Ovary (tissue), 9 donors: ENCODE data around the gene ASF1B. TPM values are rescaled to one million over a fixed set of nuclear protein-coding genes. Genes with fewer than 3 reads are reported as not detected.

Experiments
- DNase-seq, 5 donors: peaks; one replicate each; pipeline ENCODE4 v3.0.0-alpha.2; 2019 to 2020
- H3K27ac ChIP-seq, 2 donors: fragments of 200-600 bp; one replicate each; pipeline versions ENCODE4 v1.5.1 to v1.8.0; 2019 to 2022
- H3K27me3 ChIP-seq: fragments of 200-600 bp; one replicate; pipeline ENCODE4 v1.8.0; 2022
- H3K36me3 ChIP-seq: fragments of 200-600 bp; sonication (generic); one replicate; pipeline ENCODE4 v1.5.1; 2019
- H3K4me1 ChIP-seq: one replicate; pipeline ENCODE4 v1.8.1; 2013; ENCODE audit warnings: mild to moderate bottlenecking, moderate library complexity; ENCODE audit not compliant: insufficient read depth
- H3K4me3 ChIP-seq: fragments of 200-600 bp; sonication (generic); one replicate; pipeline ENCODE4 v1.5.1; 2017
- H3K9me3 ChIP-seq, 2 donors: fragments of 200-600 bp in 1 of 2; sonication (generic) in 1 of 2; one replicate each; pipeline versions ENCODE4 v1.5.1 to v1.8.1; 2013 to 2019; ENCODE audit warnings: mild to moderate bottlenecking in 1 of 2, moderate library complexity in 1 of 2
- CTCF ChIP-seq, 3 donors: fragments of 450-650 bp in 2 of 3; fragments of 200-600 bp in 1 of 3; IDR thresholded peaks; one replicate each; pipeline versions ENCODE4 v1.5.1 to v1.8.0; 2016 to 2022; ENCODE audit warnings: antibody characterized with exemption in 3 of 3, mild to moderate bottlenecking in 1 of 3
- EP300 ChIP-seq: sonication (generic); formaldehyde crosslinking; IDR thresholded peaks from one replicate; pipeline ENCODE4 v1.6.1; 2017; ENCODE audit warnings: antibody characterized with exemption
- POLR2A ChIP-seq: fragments of 450-650 bp; IDR thresholded peaks from one replicate; pipeline ENCODE4 v1.6.1; 2017; ENCODE audit warnings: antibody characterized with exemption, mild to moderate bottlenecking, moderate library complexity
- WGBS, 3 donors: extraction: QIAGEN DNeasy Blood & Tissue Kit in 1 of 3; methylation state at CpG; one replicate each; pipeline versions ENCODE4 v1.1.5 to v1.1.7; 2013 to 2017; 5-methylcytosine and 5-hydroxymethylcytosine counted together
- intact Hi-C, 4 donors: fragments of 100-400 bp; cut with DNase I; formaldehyde crosslinking; loops; one replicate each; pipeline versions ENCODE4 v1.11.0 to v1.15.1; 2022 to 2023
- polyA plus RNA-seq, 2 donors: library from polyadenylated mRNA; stranded (reverse); fragments of 200-250 nt in 1 of 2; fragments of 350-450 nt in 1 of 2; fragmentation: Illumina TruSeq in 1 of 2; extraction: RNeasy Lipid Tissue Mini Kit (QIAGEN cat#74804) in 1 of 2; gene quantifications; one replicate each; pipeline ENCODE4 v1.2.3, GENCODE V29; 2013 to 2014
- total RNA-seq, 7 donors: library from RNA; depleted of rRNA in 2 of 7; stranded (reverse); fragments of >200 nt in 2 of 7; fragmentation: NEBNext Ultra II Directional in 3 of 7; extraction: Animal tissue kit (Norgen Biotek cat#: 25700) in 3 of 7; gene quantifications; one replicate each; pipeline versions ENCODE4 v1.1.0 to v1.2.4, GENCODE V29; 2016 to 2023
- donor health status: DM: no; HTN: no; CAD: no; lungs with moderate emphysema.
- donor health status: DM: no; HTN: no; CAD: no.
- donor health status: Bipolar disorder and iron deficiency.
- donor health status: DM: yes; HTN: yes; CAD: no.
- donor health status: DM: no; HTN: no; CAD: no.
- donor health status: DM: yes; HTN: yes; CAD: no.

The ASF1B gene
- total and polyA plus RNA-seq, 9 donors, result 0.12 to 4.9 (median 1.0) TPM

DNA sequence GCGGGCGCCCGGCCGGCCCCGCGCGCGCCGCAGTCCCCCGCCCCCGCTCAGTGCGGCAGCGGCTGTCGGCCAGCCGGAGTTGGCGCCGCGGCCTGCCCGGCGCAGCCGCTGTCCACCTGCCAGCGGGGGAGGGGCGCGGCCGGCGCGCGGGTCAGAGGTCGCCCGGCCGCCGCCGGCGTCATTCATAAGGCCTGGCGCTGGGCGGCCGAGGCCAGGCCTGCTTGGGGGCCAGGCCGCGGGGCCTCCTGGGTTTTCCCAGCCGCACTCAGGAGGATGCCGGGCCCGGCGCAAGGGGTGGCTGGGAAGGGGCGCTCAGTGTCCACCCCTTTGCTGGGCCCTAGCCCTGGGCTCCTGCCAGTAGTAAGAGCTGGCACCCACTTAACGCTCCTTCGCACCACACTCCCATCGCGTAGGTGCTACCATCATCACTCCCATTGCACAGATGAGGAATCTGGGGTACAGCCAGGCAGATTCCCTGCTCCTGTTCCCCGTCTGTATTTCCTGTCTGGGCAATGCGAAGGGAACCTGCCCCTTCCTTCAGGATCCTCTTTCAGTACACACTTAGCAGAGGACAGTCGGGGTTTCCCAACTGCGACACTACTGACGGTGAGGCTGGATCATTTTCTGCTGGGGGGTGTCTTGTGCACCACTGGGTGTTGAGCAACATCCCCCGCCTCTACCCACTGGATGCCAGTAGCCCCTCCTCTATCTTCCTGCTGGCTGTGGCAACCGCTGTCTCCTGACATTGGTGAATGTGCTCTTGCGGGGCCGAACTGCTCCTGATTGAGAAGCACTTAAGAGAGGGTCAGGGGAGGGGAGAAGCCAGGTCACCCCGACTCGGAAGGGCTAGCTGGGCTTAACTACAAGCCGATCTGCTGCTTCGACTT, 18.0 kb downstream of the ASF1B start:
- H3K27me3 ChIP-seq, result no peaks in the 10 kb centered on the region
- 2 to 4% (median 2%) methylated on average over 34 to 61 of the region's 61 CpGs for WGBS, 3 donors
- DNase-seq, result peak; percentile 81 to 90 (median 89)
- peak overlapping the region; percentile 92 to 99 for H3K27ac ChIP-seq
- H3K36me3 ChIP-seq, result no peaks in the 10 kb centered on the region
- H3K4me1 ChIP-seq, result peaks cover 29% of the 10 kb centered on the region
- H3K9me3 ChIP-seq, result no peaks in the 10 kb centered on the region
- peak overlapping the region; percentile 64 for H3K4me3 ChIP-seq
- intact Hi-C loops, result loop anchor here in 1 of 4 donors (5.0 kb wide), 1 partner anchor 36 kb away; no protein-coding TSS in a partner anchor
- TF ChIP-seq EP300, result no peak
- TF ChIP-seq CTCF (IDR thresholded peaks at IDR 0.05), result peak in 1 of 3 donors; percentile 23
- peak; percentile 56 for TF ChIP-seq POLR2A

DNA sequence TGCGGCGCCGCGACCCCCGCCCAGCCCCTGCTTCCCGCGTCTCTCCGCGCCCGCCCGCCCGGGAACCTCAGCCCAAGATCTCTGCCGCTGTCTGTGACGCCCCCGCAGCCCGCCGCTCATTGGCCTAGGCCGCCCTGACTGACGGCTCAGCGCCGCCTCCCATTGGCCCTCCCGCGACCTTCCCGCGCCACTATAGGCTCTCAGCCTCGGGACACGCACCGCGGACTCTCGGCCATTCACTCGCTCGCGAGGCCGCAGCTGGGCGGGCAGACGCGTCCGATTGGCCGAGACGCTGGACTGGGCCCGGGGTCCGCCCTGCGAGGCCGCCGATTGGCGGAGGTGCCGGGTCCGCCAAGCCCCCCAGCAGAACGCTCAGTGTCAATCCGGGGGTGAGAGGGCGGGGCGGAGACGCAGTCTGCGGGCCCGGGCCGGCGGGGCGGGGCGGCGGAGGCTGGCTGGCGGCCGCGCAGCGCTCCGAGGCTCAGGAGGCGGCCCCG, 18.7 kb downstream of the ASF1B start, which contains the start of gene PRKACA:
Gene PRKACA, minus strand, starts transcription at position 95 of the 497 bp plus-strand sequence. CDS start 215 bp downstream, outside the sequence.
- DNase-seq, result peak; percentile 99
- Histone ChIP-seq H3K9me3 (no peaks in the 10 kb centered on the region), H3K4me3 (peak within 1 kb of the TSS; percentile 97), H3K27me3 (no peaks in the 10 kb centered on the region), H3K27ac (peak within 1 kb of the TSS; percentile 92 to 99), H3K36me3 (no peaks in the 10 kb centered on the region), H3K4me1 (peaks cover 30% of the 10 kb centered on the region)
- WGBS, 3 donors, result 0 to 1% (median 0%) methylated on average over 32 to 67 of the region's 67 CpGs
- TF ChIP-seq POLR2A (no peak), CTCF (IDR thresholded peaks at IDR 0.05) (no peak), EP300 (no peak)
- intact Hi-C loops, result loop anchor here in 1 of 4 donors (5.0 kb wide), 1 partner anchor 35 kb away; no protein-coding TSS in a partner anchor

DNA sequence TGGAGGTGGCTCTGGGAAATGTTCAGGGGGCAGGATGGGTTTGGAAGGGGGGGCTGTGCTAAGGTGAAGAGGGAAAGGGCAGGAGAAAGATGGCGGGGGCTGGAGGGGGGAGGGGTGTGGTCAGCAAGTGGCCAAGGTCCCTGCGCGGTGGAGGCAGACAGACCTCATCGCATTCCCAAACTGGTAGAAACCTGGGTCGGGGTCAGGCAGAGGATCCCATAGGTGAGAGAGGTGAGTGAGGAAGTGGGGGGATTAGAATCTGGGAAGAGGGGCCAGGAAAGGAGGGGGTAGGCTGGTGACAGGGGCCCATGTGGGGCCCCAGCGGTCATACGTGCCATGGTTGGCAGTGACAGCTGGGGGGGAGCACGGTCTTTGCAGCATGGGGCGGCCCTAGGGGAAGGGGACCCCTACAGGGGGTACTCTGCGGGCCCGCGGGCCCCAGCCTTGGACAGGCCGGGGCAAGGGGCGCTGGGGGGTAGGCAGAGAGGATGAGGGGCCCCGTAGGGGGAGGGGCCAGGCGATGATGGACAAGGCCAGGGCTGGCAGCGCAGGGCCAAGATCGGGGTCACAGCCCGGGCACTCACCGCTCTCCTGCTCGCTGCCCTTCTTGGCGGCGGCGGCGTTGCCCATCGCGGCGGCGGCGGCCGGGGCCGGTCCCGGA, 19.3 kb downstream of the ASF1B start:
- intact Hi-C loops, result loop anchor here in 1 of 4 donors (5.0 kb wide), 1 partner anchor 35 kb away; no protein-coding TSS in a partner anchor
- peak; percentile 55 to 78 (median 77) for DNase-seq

More for the DNA sequence above, 19.3 kb downstream of the ASF1B start:
- Histone ChIP-seq H3K36me3 (no peaks in the 10 kb centered on the region), H3K4me1 (peaks cover 30% of the 10 kb centered on the region), H3K9me3 (no peaks in the 10 kb centered on the region), H3K27me3 (no peaks in the 10 kb centered on the region), H3K4me3 (peak overlapping the region; percentile 97), H3K27ac (peak overlapping the region; percentile 51 to 96)
- 0 to 1% (median 1%) methylated on average over 28 to 33 of the region's 33 CpGs for WGBS, 3 donors
- TF ChIP-seq EP300, result no peak
- TF ChIP-seq POLR2A, result no peak
- TF ChIP-seq CTCF (IDR thresholded peaks at IDR 0.05), result no peak
